Measurements from ENCODE around the gene SNRPA1.

SNRPA1 gene

GRCh38 chr15:101250341-101250831 is 44.7 kb downstream of the SNRPA1 start:
- TF ChIP-seq CTCF (conservative IDR thresholded peaks at IDR 0.05) (no peak), ZFX (IDR thresholded peaks at IDR 0.05) (no peak)
- H3K27ac ChIP-seq: peak overlapping the region; percentile 68

GRCh38 chr15:101248274-101248673 is 46.8 kb downstream of the SNRPA1 start:
- TF ChIP-seq ZFX (IDR thresholded peaks at IDR 0.05) (no peak), CTCF (conservative IDR thresholded peaks at IDR 0.05) (no peak)
- peak overlapping the region; percentile 59 for H3K27ac ChIP-seq

GRCh38 chr15:101246824-101247745 is 48.0 kb downstream of the SNRPA1 start:
- TF ChIP-seq ZFX (IDR thresholded peaks at IDR 0.05) (no peak), CTCF (conservative IDR thresholded peaks at IDR 0.05) (no peak)
- peak overlapping the region; percentile 69 for H3K27ac ChIP-seq

GRCh38 chr15:101246391-101246790 is 48.7 kb downstream of the SNRPA1 start:
- no peak for TF ChIP-seq ZFX (IDR thresholded peaks at IDR 0.05)
- TF ChIP-seq CTCF (conservative IDR thresholded peaks at IDR 0.05): no peak
- H3K27ac ChIP-seq: no peak overlapping the region

- TF ChIP-seq ZFX (IDR thresholded peaks at IDR 0.05) (no peak), CTCF (conservative IDR thresholded peaks at IDR 0.05) (no peak)
- peak overlapping the region; percentile 93 for H3K27ac ChIP-seq
These were observed 50.0 kb downstream of the SNRPA1 start for GRCh38 chr15:101244889-101245668.

- TF ChIP-seq CTCF (conservative IDR thresholded peaks at IDR 0.05) (no peak), ZFX (IDR thresholded peaks at IDR 0.05) (no peak)
- peak overlapping the region; percentile 93; the same call in 1 of the 2 replicates for H3K27ac ChIP-seq
These were observed 50.8 kb downstream of the SNRPA1 start for GRCh38 chr15:101244036-101244781.
